HG03139 (cell line): ENCODE measurements around the gene CCDC192.
"Not testable (repeated sequence)": the region's sequence is repeated elsewhere in the genome, so short reads cannot be mapped to it uniquely, and the experiment has no call there.

Experiments
- ATAC-seq: cut with Tn5 transposase; IDR thresholded peaks from one replicate; pipeline ENCODE4 v1.9.1; 2021; ENCODE audit not compliant: unreplicated experiment

CCDC192 gene

GRCh38 chr5:127758766-127759283, 55.6 kb downstream of the CCDC192 start:
- ATAC-seq = no peak

GRCh38 chr5:127761869-127762268, 58.7 kb downstream of the CCDC192 start:
- ATAC-seq = no peak

GRCh38 chr5:127762412-127762811, 59.2 kb downstream of the CCDC192 start:
- ATAC-seq = no peak

DNA sequence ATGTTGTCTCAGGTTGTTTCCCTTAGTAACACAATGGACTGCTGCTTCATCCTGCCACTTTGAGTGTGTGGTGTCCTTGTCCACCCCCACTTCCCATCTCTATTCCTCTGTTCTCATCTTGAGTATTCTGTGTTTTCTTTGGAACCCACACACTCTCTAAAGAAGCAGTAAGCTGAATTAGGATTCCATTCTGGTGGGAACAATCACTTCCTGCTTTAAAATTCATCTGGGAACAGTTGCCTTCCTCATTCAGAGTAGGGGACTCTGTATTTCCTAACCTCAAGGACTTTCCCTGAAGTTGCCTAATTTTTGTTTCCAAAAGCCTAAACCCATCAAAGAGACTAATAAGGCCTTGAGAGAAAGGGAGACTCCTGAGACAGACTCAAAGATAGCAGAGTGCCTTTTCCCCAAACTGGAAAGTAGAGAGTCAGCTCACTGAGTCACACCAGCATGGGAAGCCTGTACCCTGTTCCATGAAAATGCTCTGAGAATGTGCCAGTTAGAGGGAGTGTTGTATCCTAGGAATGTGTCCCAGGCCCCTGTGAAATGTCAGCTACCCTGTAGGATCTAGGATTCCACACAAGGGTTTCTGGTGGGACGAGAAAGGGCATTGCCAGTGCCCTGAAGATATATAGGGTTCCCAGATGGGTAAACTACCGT, 63.6 kb downstream of the CCDC192 start:
- ATAC-seq = no peak

- no peak for ATAC-seq
Observed at GRCh38 chr5:127769386-127769785, 66.2 kb downstream of the CCDC192 start.

- ATAC-seq = no peak
Observed at GRCh38 chr5:127770272-127770671, 67.1 kb downstream of the CCDC192 start.

- no peak for ATAC-seq
Observed at GRCh38 chr5:127772531-127772930, 69.3 kb downstream of the CCDC192 start.

DNA sequence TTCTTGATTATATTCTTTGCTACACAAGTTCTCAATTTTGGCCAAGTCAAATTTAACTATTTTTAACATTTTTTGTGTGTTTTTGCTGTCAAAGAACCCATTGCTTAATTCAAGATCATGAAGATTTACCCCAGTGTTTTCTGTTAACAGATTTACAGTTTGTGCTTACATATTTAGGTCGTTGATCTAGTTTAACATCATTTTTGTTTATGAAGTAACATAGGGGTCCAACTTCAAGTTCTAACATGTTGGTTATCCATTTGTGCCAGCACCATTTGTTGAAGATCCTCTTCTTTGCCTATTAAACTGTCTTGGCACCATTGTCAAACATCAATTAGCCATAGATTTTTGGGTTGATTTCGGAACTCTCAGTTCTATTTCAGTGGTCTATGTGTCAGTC, 71.0 kb downstream of the CCDC192 start:
- no peak for ATAC-seq

DNA sequence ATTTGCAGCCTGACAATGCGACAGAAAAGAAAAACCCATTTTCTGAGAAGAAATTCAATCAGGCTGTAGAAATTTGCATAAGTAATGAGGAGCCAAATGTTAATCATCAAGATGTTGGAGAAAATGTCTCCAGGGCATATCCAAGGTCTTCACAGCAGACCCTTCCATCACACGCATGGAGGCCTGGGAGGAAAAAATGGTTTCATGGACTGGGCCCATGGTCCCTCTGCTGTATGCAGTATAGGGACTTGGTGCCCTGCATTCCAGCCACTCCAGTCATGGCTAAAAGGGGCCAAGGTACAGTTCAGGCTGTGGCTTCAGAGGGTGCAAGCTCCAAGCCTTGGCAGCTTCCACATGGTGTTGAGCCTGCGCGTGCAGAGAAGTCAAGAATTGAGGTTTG, 73.3 kb downstream of the CCDC192 start:
- no peak for ATAC-seq

DNA sequence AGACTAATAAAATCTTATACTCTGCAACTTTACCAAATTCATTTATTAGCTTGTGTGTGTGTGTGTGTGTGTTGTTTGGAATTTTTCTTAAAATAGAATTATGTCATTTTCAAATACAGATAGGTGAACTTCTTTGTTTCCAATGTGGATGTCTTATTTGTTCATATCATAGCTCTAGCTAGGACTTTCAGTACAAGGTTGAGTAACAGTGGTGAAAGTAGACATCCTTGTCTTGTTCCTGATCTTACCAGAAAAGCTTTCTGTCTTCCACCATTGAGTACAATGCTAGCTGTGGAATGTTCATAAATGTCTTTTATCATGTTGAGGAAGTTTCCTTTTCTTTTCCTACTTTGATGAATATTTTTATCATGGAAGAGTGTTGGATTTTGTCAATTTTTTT, 74.8 kb downstream of the CCDC192 start:
- no peak for ATAC-seq

GRCh38 chr5:127782450-127782849, 79.3 kb downstream of the CCDC192 start:
- not testable (repeated sequence) for ATAC-seq

- ATAC-seq = peak; percentile 79
Observed at GRCh38 chr5:127785098-127785927, 82.1 kb downstream of the CCDC192 start.

GRCh38 chr5:127791439-127791838, 88.2 kb downstream of the CCDC192 start:
- no peak for ATAC-seq

- ATAC-seq = not testable (repeated sequence)
Observed at GRCh38 chr5:127791908-127792307, 88.7 kb downstream of the CCDC192 start.

- no peak for ATAC-seq
Observed at GRCh38 chr5:127793052-127793451, 89.9 kb downstream of the CCDC192 start.

- ATAC-seq = no peak
Observed at GRCh38 chr5:127793879-127794278, 90.7 kb downstream of the CCDC192 start.

GRCh38 chr5:127796211-127796610, 93.0 kb downstream of the CCDC192 start:
- no peak for ATAC-seq

DNA sequence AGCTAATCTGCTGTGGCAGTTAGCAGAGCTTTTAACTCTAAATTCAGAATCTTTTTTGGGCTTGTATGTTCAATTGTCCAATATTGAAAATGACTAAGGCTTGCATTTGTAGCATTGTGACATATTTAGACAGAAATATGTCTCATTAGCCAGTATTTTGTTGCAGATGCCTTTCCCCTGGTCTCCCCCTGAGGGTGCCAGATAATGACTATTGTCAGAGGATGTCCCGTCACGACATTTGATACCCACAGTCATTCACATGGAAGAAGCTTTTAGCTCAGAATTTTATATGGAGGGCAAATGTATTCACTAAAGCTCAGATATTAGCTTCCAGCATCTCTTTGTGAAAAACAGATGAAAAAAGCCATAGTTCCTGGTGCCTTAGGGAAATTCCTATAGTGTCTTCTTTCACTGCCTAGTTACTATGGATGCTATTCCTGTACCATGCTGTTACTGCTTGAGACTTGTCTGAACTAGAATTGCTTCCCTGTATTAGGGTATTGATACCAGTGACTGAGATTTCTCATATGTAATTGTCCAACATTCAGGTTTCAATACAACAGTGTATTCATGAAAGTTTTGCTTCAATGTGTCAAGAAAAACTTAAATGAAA, 96.2 kb downstream of the CCDC192 start:
- ATAC-seq = no peak

- no peak for ATAC-seq
Observed at GRCh38 chr5:127801751-127802476, 98.7 kb downstream of the CCDC192 start.

DNA sequence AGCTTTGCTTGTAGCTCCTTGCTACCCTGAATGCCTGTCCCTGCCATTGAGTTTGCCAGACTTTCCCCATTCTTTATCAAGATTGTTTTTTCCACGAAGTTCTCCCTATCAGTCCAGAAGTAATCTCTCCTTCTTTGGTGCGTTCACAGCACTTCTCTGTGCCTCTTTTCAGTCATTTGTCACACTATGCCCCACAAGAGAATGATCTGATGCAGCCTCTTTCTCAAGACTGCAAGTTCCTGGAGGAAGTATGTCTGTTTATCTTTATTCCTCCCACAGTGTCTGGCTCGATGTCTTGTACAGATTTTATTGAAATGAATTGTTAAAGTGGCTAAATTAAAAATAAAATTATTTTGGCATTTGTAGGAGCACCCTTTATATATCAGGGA, 99.3 kb downstream of the CCDC192 start:
- ATAC-seq = no peak

- ATAC-seq = no peak
Observed at GRCh38 chr5:127804886-127805426, 101.8 kb downstream of the CCDC192 start.
